ENCODE results near the gene YAP1.

The YAP1 gene

DNA sequence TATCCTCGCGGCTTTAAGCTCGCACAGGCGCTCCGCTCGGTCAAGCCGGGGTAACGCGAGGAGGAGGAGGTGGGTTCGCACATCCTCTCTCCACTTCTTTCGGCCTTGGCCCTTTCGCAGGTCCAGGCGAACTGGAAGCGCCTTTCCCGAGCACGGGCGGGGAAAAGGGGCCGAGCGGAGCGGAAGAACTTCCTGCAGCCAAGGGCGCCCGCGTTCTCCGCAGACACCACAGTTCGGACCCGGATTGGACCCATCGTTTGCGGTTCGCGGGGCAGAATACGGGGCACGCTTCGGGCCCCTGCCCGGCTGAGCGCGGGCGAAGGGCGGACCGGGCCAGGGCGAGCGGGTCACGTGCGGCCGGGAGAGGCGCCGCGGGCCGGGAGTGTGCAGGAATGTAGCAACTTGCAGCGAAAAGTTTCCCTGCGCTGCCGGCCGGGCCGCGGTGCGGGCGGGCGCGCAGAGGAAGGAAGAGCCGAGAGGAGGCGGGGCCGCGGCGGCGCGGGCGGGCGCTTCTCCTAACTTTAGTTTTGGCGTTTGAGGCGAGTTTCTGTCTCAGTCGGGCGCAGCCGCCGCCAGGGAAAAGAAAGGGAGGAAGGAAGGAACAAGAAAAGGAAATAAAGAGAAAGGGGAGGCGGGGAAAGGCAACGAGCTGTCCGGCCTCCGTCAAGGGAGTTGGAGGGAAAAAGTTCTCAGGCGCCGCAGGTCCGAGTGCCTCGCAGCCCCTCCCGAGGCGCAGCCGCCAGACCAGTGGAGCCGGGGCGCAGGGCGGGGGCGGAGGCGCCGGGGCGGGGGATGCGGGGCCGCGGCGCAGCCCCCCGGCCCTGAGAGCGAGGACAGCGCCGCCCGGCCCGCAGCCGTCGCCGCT, at the start of gene YAP1:
Gene YAP1 (plus strand): TSS at position 552 of the 865 bp plus-strand sequence. CDS start 402 bp downstream, outside the sequence.
- DNase-seq = peak; percentile 97

DNA sequence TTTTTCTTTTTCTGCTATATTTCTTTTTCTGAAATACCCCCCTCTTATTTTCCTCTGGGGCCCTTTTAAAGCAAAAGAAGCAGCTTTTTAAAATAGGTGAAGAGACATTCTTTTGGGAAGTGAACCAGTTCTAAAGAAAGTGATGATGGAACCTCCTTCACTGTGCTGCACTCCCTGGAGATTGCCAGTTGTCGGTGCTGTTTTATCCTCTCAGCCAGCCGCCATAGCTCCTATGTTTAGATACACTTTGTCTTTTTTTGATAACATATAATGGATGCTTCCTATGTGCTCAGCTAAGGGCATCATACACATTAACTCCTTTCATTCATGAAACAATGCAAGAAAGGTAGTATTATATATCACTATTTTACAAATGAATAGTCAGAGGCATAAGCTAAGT, 49.0 kb upstream of the YAP1 start:
- peak; percentile 10 for DNase-seq

DNA sequence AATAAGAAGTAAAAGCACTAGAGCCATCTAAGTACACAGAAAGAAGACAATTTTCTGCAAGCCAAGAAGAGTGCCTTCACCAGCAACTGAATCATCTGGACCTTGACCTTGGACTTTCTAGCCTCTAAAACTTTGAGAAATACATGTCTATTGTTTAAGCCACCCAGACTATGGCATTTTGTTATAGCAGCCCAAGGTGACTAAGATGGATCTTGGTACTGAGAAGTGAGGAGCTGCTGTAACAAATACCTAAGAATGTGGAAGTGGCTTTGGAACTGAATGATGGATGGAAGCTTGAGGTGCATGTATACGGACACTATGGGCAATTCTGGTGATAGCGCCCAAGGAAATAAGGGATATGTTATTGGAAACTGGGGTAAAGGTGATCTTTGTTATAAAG, 48.1 kb upstream of the YAP1 start:
- no peak for DNase-seq

DNA sequence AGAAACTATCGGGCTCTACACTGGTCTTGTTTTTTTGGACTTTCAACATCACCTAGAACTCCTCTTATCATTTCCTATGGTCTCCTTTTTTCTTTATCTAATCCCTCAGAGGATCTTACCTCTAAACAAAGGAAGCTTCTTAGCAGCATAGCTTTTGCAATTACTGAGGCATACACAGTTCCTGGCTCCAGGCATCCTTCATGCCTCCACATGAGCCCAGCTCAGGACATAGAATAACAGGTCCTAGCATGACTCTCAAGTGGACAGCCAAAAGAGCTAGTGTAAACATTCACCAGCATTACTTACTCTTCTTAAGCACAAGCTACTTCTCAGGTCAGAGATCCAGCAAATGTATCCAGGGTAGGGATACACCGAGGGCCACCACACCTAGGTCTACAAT, 45.9 kb upstream of the YAP1 start:
- DNase-seq = no peak

DNA sequence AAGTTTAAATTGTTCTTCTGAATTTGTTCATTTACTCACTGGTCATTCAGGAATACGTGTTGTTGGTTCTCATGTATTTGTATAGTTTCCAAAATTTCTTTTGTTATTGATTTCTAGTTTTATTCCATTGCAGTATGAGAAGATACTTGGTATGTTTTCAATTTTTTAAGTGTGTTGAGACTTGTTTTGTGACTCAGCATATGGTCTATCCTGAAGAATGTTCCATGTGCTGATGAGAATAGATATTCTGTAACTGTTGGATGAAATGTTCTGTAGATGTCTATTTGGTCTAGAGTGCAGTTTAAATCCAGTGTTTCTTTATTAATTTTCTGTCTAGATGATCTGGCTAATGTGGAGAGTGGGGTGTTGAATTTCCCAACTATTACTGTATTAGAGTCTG, 39.5 kb upstream of the YAP1 start:
- DNase-seq = no peak

DNA sequence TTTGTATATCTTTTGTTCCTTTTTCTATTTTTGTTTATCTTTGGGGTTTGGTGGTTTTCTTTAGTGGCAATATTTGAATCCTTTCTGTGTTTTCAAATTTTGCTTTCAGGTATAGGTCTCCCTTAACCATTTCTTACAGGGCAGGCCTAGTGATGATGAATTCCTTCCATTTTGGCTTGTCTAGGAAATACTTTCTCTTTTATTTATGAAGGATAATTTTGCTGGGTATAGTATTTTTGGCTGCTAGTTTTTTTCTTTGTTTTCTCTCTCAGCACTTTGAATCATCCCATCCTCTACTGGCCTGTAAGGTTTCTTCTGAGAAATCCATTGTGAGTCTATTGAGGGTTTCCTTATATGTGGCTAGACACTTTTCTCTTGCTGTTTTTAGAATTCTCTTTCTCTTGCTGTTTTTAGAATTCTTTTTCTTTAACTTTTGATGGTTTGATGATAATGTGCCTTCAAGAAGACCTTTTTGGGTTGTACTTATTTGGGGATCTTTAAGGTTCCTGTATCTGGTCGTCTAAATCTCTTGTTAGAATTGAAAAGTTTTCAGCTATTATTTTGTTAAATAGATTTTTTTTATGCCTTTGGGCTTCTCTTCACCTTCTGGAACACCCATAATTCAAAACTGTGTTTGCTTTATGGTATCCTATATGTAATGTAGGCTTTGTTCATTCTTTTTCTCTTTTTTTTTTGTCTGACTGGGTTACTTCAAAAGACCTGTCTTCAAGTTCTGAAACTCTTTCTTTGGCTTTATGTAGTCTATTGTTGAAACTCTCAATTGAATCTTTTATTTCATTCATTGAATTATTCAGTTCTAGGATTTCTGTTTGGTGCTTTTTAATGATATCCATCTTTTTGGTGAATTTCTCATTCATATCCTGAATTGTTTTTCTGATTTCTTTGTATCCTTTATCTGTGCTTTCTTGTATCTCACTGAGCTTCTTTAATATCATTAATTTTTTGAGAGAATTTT, 38.5 kb upstream of the YAP1 start:
- DNase-seq = no peak

DNA sequence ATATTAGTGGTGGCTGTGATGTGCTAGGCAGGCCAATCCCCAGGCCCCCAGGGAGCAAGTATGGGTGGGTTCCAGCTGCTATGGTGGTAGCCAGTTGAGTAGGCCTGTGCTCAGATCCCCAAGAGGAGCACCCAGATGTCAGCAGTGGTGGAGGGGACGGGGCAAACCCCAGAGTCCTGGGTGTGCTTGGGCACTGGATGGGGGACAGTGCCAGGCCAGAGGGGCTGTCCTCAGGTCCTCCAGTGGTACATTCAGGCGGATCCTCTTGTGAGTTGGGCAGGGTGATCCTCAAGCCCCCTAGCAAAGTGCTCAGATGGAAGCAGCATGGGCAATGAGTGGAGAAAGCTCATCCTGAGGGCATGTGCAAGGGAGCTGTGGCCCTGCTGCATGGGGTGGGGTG, 37.0 kb upstream of the YAP1 start:
- DNase-seq = no peak

DNA sequence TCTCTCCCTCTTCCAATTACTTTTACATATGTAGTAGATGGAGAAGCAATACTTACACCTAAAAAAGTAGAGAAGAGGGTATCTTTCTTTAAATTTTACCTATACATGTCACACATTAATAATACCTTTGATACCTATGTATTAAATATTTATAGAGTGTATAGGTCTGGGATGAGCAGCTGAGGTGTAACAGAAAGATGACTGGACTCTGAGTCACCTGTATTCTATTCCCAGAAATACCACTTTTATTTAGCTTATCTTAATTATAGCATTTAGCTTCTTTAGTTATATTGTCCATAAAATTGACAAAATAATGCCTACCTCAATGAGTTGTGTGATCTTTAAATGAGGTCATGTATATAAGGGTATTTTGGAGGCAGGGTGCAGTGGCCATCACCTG, 30.6 kb upstream of the YAP1 start:
- no peak for DNase-seq

DNA sequence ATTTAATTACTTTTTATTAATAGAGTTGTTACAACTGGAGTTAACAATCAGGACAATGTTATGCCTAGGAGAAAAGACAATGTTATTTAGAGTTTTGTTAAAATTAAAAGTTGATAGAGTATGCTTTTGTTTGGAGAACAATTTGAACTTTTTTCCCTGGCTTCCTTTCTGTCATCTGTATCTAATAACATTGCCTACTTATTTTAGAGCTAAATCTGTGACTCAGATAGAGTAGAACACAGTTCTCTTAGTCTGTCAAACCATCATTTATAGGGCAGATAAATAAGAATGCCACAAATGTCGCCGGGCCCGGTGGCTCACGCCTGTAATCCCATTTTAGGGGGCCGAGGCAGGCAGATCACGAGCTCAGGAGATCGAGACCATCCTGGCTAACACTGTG, 28.9 kb upstream of the YAP1 start:
- DNase-seq = no peak

DNA sequence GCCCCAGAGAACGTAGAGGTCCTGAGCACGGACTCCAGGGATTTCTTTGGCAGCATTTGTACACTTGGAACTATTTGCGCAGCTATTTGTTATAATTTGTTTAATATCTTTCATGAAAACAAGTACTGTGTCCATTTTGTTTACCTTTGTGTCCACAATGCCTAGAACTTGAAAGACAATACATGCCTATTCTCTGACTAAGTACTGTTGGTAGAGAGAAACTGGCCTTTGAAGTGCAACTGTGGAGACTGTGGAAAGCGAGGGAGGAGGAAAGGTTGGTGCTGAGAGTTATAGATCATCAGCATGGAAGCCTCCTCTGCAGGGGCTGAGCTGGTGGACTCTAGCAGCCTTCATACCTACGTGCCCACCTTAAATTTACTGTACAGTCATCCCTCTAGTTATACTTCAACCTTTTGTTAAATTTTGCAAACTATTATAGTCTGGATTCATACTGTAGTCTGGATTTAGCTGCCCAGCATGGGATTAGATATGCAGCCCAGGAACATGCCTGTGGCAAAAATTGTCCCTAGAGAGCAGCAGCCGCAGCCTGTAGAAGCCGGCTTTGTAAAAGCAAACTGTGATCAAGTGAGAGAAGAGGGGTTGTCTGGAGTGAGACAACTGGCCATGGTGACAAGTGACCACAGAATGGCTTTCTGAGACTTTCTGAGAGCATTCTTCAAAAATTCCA, 24.2 kb upstream of the YAP1 start:
- no peak for DNase-seq

DNA sequence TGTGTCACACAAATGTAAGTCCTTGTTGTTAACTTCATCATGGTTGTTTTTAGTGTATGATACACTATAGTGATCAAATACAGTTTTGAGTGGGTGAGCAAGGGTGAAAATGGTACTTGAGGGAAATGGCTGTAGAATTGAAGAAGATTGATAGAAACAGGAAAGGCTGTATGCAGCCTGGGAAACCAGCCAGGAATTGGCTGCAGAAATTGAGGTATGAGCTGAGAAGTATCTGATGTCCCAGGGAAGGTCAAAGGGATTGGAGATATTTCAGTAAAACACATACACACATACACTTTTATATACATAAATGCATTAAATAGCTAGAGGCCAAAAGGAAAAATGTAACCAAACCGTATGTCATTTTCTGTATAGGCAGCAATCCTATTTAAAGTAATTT, 13.1 kb upstream of the YAP1 start:
- no peak for DNase-seq

DNA sequence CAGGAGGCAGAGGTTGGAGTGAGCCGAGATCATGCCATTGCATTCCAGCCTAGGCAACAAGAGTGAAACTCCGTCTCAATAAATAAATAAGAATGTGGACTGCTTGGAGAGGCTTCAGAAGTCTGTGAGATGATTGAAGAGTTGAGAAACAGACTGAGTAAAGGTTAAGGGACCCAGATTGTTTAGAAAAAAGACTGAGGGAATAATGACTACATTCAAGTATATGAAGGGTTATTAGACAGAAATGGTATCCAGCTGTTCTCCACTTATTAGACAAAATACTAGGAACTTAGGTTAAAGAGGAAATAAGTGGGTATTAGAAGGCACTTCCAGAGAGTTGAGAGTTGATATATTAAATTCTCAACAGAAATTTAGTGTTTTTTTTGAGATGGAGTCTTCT, 10.5 kb upstream of the YAP1 start:
- no peak for DNase-seq

DNA sequence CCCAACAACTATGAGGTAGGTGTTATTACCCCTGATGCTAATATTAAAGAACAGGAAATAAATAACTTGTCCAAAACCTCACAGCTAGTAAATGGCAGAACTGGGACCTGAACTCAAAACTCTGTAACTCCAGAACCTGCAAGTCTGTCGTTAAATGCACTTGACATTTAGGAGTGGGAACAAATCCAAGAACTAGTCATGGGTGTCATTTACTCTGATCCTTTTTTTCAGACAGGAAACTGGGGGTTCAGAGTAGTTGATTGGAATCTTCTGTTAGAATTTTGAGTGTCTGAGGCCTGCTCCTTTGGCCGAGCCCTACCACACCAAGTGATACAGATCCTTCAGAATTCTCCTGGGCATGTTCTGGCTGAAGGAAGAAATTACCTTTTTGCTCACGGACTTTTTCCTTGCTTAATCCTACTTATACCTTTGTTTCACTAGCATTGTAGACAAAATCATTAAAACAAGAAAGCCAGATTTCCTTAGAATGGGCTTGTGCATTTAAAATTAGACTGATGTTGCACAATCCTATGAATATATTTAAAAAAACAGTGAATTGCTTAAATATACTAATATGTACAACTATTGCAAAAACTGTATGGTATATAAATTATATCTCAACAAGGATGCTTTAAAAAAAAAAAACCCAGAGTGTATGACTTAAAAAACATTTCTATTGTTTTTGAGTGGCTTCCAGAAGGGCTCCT, 1.4 kb upstream of the YAP1 start:
- DNase-seq = no peak

DNA sequence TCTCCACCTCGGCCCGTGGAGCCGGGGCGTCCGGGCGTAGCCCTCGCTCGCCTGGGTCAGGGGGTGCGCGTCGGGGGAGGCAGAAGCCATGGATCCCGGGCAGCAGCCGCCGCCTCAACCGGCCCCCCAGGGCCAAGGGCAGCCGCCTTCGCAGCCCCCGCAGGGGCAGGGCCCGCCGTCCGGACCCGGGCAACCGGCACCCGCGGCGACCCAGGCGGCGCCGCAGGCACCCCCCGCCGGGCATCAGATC, 439 bp downstream of the YAP1 start:
- DNase-seq = no peak

DNA sequence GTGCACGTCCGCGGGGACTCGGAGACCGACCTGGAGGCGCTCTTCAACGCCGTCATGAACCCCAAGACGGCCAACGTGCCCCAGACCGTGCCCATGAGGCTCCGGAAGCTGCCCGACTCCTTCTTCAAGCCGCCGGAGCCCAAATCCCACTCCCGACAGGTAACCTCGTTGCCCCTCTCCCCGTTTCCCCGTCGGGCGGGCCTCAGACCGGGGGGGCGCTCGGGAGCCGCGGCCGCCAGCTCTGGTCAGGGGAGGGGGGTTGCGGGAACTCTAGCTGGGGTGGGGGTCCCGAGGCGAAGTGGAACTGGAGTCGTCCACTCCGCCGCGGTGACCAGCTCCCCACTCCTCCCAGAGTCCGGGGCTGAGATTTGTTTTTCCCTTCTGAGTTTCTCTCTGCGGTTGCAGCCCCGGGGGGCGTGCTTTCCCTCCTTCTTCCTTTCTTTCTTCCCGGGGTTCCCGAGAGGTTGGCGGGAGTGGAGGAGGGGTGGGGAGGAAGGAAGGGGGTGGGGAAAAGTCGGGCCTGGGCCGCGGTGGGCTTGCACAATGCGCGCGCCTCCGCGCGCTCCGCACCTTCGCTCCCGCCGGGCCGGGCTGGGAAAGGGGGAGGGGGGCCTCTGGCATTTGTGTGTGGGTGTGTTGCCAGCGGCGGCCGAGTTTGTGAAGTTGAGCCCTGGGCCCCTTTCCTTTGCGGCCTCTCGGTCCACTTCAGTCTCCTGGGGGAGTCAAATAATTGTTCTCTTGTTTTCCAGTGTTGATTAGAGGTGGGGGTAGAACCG, 952 bp downstream of the YAP1 start:
- peak; percentile 94 for DNase-seq

DNA sequence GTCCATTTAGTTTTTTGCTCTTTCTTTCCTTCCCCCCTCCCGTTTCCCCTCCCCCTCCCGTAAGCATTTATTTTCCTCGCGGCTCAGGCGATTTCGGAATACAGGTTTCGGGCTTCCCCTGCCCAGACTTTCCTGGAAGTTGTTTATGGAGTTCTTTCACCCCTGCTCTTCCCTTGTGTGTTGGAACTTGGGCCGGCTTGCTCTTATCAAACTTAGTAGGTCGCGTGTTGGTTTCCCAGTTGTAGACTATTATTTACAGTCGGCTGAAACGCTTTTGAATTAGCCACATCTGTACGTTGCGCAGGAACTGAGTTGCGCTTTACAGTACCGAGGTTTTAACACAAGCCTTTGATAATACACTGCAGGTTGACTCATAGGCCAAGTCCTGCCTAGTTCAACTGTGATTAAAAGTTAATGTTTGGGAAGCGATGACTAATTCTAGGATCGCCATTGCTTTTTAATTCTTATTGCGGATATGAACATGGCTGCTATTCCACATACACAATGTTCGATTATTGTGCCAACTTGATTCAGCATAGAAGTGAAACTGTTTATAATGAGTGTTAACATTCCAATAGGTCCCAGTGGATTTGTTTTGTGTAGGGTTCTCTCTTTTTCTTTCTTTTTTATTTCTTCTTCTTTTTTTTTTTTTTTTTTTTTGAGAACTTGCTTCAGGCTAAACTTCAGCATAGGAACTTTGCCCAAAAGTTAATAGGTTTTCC, 1.7 kb downstream of the YAP1 start:
- peak; percentile 91 for DNase-seq

DNA sequence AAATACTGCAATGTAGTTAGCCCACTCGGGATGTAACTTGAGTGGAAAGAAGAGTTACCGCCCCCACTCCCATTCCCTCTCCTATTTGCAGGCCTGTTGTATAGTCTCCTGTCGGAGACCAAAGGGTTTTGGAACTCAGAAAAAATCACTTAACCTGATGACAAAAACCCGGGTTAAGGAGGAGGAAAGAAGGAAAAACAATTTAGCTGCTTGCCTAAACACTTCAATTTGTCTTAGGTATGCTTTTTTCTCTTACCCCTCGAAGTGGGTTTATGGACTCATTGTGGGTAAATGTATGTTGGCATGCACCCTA, 2.2 kb downstream of the YAP1 start:
- peak; percentile 42 for DNase-seq

DNA sequence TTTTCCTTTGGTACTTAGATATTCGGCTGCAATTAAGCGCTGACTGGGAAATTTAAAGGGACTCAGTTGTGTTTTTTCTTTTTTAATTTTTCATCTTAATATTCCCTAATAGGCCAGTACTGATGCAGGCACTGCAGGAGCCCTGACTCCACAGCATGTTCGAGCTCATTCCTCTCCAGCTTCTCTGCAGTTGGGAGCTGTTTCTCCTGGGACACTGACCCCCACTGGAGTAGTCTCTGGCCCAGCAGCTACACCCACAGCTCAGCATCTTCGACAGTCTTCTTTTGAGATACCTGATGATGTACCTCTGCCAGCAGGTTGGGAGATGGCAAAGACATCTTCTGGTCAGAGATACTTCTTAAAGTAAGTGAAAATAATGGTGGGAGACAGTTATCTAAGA, 3.8 kb downstream of the YAP1 start:
- no peak for DNase-seq

DNA sequence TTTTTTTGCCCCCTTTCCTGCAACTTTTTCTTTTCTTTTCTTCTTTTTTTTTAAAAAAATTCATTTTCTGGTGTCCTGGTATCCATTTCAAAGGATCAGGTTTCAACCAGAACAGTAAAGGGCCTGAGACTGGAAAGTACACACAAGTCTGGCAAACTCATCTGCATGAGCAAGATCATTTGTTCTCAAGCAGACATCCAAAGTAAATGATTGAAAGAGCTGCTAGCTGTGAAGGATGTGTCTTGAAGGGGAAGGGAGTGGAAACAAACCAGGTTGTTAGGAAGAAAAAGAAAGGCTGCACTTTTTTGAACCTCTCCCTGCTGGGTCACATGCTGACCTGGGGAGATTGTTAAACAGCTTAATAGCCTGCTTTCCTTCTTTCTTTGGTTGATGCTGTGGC, 5.3 kb downstream of the YAP1 start:
- peak; percentile 51 for DNase-seq

DNA sequence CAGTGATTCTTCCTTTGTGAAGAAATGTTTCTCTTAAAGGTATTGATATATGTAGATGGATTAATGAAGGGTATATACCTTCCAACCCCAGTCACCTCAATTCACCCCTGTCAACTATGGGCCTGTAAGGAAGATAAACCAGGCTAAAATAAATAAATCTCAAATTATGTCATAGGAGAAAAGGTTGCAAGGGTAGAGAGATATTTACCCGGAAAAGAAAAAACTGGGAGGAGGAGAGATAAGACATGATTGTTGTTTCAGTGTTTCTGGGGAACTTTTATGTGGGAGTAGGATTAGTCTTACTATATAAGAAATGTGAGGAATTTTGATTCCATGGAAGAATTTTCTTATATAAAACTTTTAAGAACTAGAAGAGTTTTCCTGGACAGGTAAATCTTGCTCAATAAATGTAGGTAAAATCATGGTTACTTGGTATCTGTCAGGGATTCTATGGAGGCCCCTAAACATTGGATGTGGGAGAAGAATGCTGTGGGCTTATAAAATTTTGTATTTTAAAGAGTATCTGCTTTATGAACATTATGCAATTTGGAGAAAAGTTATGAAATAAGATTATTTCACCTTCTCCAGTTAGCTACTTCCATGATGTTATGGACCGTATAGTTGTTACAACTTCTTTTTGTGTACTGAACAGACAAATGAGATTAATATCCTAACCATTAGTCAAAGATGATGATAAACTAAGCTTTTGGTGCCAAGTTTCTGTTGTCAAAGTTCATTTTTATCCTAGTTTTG, 6.4 kb downstream of the YAP1 start:
- DNase-seq = no peak

All from fibroblast of skin of right quadriceps (primary cell).